ENCODE results near the gene SLC7A1.

SLC7A1 gene

DNA sequence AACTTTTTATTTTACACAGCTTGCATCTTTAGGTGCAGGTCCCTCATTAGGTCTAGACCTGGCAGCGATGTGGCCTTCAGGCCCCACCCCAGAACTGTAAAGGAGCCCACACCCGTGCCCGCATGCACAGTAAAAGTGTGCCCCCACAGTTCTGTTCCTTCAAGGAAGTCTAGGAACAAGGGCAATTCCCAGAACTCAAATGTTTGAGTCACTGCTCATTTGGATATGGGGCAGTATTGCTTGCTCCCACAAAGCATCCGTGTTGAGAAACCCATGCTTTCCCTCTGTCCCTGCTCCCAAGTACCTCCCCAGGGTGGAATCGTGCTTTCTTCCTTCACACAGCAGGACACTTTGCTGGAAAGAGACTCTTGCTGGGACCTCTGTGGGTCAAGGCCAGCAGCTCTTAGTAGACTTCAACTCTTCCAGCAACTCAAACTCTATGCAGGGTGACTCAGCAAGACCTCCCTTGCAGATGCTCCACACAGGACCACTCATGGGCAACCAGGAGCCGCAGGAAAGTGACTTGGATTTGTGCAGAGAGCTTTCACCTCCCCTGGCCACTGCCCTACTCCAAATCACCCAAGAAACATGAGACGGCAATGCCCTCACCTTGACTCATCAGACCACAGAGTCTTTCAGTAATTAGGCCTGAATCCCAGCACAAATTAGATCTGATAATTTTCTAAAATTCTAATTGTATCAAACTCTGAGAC, 12.3 kb downstream of the SLC7A1 start:
- DNase-seq (ENCODE audit: low spot score), result no peak

DNA sequence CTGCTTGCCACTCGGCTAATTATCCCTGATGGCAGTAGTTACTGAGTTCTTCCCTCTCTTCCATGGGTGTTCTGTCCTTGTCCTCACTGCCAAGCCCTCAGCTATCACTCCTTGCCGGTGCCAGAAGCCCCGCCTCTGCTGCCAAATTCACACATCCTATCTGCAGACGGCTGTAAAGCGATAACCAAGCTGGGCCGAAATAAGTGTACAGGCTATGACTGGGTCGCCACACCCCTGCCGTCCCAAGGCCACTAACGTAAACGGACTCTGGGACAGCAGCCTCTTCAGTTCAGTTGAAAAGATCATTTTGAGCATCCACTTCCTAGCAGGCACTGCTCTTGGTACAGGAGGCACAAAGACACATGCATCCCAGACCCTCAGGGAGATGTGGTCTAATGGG, 13.3 kb downstream of the SLC7A1 start:
- DNase-seq (ENCODE audit: low spot score), result no peak

DNA sequence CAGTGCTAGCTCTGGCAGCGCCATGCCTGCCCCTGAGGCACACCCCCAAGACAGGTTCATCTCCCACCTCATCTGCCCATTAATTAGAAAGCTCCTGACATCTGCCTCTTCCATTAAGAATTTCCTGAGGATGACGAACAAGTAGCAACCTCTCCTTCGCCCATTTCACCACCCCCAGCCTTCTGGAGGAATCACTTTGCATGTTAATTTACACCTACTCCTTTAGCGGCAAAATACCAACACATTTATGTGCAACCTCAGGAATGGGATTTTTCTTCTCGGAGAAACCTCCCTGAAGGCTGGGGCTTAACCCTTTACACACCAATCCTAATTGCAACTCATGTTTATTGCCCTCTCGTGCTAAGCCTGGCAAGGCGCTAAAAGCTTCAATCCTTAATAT, 13.8 kb downstream of the SLC7A1 start:
- DNase-seq (ENCODE audit: low spot score), result no peak

DNA sequence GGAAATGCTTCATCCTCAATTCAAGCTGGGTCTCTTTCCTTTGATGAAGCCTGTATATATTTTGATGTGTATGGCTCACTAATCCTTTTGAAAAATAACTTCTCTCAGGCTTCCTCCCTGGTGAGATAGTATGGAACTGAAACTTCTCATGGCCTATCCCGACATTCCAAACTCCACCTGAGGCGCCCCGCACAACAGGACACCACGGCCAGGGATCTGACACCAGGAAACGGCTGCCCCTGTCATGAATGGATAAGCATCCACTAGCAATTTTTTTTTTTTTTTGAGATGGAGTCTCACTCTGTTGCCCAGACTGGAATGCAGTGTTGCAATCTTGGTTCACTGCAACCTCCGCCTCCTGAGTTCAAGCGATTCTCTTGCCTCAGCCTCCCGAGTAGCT, 16.4 kb downstream of the SLC7A1 start:
- no peak for DNase-seq (ENCODE audit: low spot score)

DNA sequence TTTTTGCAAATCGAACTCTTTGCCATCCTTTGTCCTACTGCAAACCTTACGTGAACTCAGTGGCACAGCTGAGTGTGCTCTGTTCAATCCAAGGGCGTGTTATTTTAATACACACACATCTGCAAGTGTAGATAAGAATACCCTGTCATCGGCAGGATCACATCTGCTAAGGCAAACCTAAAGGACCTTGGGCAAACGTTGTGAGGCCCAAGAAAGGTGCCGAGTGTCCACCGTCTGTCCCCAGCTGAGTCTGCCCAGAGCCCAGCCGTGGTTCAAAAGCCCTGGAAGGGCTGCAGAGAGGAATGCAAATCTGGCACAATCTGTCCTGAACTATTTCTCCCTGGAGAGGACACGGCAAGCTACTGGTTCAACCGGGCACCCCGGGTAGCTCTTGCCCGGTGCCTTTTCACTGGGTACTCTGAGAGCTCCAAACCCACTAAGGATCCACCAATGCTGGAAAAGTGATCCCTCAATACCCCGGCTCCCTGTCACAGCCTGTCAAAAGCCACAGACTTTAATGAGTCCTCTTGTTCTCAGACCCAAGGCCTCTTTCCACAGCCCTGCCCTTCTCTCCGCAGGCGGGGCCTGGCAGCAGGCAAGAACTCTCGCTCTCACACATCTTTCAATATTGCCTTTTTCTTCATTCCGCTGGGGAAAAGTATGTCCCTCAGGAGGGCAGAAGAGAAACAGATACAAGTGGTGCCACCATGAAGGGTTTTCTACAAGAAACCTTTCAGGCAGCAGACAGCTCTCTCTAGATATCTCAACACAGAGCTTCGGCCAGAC, 17.0 kb downstream of the SLC7A1 start:
- DNase-seq (ENCODE audit: low spot score), result peak; percentile 8

DNA sequence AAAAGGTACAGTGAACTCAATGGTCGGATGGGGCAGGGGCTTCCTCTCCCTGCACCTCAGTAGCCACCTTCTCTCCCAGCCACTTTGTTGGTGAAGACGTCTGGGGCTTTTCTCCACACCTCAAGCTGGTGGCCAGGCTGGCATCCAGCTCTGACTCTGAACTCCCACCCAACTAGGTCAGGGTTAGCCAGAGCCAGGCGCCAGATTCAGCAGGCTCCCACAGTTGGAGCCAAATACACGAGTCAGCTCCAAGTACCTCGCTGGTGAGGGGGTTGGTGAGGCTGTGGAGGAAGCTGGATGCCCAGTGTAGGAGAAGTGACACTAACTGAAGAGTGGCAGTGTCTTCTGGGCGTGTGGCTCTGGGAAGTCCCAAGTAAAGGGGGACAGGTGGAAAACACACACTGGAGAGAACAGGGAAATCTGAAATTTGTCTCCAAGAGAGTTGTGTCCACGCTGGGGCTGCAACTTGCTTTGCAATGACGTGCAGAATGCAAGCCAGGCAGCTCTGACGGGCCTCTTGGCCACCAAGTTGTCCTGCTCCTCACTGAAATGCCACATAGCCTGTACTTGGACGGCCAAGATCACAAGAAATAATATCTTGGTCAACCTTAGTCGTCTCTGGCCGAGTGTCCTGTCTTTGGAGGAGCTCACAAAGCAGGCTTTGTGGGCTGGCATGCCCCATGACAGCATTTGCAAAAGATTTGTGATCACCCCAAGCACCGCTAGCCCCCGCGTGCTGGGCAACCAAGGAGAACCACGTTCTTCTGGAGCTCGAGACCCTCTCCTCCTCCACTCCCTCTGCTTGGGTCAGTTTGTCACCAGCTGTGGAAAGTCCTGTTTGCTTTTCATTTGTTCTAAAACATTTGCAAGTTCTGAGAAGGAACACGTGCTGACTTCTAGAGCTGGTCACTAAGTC, 18.1 kb downstream of the SLC7A1 start:
- DNase-seq (ENCODE audit: low spot score), result peak; percentile 24

DNA sequence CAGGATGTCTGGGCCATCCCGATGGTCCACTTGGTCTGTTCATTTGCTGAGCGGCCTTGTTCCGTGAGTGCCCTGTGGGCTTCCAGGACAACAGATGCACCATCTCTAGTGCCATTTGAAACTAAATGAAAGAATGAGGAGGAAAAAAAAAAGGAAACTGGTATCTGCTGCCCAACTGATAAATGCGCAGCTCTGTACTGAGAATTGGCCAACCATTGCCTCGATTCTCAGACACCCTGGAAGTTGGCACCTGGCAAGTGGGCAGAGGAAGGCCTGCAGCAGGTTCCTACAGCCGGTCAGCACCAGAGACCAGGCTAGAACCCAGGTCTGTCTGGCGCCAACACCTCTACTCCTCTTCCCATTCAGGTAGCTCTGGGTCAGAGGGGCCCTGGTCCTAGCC, 18.9 kb downstream of the SLC7A1 start:
- no peak for DNase-seq (ENCODE audit: low spot score)

DNA sequence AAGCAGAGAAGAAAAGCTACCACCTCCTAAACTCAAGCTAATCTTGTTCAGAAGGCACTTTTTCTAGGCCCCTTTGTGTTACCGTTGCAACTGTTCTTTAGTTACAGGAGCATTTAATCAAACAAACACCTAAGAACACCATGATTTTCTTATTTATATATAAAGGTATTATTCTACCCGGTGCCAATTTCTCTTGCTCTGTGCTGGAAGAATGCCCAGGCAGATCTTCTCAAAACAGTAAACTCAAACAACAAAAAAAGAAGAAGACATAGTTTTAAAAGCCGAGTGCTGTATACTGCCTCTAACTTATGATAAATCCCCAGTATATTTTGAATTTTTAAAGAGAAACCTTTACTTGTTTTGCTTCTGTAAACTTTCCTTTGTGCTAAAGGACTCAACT, 20.4 kb downstream of the SLC7A1 start:
- no peak for DNase-seq (ENCODE audit: low spot score)

DNA sequence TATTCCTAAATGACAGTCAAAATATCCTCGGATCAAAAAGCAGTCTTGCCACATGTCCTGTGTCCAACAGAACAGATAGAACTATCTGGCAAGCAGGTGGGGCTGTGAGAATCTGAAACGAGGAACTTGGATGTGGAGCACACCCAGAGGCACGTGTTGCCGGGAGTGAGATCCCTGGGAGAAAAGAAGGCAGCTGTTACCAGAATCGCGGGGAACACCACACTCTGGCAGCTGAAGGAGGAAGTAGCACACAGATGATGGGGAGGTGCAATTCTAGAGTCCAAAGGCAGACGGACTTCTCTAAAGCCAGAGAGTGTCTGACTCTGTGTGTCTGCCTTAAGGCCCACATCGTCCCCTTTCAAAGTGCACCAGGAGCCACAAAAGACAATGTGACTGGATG, 22.3 kb downstream of the SLC7A1 start:
- DNase-seq (ENCODE audit: low spot score), result peak; percentile 14

DNA sequence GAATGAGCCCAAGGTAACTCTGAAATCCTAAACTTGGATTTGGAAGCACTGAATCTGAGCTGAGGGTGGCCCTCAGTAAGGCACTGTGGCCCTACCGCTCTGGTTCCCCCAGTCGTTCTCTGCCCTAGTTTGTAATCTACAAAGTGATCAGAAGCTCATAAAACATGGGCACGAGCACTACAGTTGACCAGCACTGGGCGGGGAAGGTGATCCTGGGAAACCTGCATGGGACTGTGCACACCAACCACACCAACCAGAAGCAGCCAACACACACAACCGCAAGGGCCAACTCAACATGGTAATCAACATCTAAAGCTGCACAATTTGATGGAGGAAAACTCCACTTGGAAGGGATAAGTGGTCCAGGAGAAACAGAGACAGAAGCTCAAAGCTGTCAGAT, 22.9 kb downstream of the SLC7A1 start:
- no peak for DNase-seq (ENCODE audit: low spot score)

DNA sequence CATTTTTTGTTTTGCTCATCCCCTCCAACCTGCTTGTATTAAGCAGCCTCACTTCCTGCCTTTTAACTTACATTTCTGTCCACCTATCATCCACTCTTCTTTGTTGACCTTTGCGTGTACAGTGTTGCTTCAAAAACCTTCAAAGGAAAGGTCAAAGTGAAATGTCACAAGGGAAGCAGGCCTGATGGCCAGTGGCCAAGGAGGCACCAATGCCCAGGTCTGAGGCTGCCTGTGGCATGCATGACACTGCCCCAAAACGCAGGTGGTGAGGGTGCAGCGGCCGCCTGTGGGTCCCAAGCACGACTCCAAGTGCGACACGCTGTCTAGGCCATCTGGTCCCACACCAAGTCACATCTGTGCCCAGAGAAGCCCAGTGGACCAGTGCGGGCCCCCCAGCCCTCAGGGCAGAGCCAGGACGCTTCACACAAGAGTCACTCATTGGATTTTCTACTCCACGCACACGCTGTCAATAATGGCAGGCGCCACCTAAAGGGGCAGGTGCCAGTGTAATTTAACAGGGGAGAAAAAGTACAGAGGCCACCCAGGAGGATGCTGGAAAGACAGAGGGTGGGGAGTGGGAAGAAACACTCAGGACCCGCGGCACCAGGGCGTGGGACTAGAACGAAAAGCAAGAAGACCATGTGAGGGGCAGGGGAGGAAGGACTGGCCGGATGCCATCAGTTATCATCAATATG, 23.5 kb downstream of the SLC7A1 start:
- no peak for DNase-seq (ENCODE audit: low spot score)

DNA sequence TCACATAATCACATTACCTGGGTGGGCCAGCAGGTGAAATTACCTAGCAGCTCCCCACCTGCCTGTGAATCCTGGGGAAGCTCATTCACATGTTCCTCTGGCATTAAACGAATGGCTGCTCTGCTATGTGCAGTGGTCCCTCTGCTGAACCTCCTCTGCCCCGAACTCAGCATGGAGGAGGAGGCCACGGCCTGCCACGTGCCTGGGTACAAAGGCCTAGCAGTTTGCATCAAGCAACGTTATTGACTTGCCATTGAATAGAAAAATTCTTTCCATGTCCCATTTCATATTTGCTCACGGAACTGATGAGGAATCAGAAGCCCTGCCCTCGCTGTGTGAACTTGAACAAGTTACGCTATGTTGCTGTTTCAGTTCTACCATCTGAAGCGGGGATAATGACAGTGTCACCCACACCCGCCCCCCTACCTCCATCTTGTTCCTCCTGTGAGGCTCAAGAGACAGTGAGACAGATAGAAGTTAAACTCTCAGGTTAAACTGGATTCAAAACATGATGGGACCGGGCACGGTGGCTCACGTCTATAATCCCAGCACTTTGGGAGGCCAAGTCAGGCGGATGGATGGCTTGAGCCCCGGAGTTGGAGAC, 25.3 kb downstream of the SLC7A1 start:
- DNase-seq (ENCODE audit: low spot score), result no peak

DNA sequence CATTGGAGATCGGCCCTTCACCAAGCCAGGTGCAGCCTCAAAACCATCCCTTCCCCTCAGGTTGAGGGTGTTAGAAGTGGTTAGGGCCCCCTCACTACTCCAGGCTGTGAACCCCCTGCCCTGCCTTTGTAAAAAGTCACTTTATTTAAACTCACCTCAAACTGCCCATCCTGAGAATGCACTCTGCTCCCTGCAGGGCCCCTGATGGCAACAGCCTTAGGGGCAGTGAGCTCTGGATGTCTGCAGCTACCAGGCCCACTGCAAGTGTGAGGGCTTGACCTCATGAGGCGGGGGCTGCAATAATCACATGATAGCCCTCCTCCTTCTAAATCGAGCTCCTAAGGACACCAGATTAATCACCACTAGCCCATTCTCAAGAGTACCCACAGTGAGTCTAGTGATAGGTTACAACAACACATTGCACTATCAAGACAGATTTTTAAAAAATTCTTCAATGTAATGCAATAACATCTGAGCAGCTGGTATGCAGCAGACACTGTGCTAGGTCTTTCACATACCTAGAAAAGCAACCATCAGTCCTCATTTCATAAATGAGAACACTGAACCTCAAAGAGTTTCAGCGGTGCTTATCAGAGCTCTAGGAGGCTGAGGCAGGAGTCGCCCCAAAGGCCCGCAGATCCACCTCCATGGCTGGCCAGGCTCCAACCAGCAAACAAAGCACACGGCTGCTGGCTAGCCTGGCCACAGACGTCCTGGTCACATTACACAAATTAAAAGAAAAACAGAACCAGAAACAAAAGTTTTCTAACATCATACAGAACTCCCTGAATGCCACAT, 26.0 kb downstream of the SLC7A1 start:
- DNase-seq (ENCODE audit: low spot score), result no peak

DNA sequence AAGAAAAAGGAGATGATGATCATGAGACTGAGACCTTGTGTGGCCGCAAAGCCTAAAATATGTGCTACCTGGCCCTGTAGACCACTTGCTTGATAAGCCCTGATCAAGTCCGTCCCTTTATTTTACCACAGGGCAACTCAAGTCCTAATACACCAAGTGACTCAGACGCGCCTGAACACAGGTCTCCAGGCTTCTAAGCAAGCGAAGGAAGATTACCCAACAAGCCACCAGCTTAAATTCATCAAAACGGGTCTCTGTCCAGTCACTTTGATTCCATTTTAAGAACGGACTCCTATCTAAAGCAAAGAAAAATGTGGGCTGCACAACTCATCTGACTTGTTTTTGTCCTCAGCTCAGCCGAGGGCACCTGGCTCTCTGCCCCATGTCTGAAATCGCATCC, 26.8 kb downstream of the SLC7A1 start:
- DNase-seq (ENCODE audit: low spot score), result no peak

DNA sequence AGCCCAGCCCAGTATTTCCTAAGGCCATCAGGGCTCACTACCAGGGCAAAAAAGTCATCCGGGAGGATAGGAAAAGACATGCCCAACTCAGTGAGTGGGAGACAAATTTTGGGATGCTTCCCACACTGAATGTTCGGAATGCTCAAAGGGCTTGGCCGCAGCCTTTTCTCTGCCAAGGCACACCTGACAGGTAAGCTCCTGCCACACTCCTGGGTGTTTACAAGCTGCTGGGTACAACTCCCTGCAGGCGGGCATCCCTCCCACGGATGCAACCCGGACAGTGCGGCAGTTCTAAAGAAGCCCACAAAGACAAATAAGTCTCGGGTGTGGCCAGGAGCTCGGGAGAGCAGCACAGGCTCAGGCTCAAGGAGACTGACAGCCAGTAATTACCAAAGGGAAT, 28.1 kb downstream of the SLC7A1 start:
- DNase-seq (ENCODE audit: low spot score), result no peak

DNA sequence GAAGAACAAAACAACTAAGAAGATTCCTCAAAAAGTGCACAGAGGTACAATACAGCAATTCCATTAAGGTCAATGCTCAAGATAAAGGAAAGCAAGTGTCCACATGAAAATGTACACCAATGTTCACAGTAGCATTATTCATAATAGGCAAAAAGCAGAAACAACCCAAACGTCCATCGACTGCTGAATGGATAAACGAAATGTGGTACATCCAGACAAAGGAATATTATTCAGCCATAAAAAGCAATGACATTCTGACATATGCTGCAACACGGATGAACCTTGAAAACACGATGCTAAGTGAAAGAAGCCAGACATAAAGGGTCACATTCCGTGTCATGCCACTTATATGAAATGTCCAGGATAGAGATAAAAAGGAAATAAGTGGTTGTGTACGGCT, 29.3 kb downstream of the SLC7A1 start:
- no peak for DNase-seq (ENCODE audit: low spot score)

DNA sequence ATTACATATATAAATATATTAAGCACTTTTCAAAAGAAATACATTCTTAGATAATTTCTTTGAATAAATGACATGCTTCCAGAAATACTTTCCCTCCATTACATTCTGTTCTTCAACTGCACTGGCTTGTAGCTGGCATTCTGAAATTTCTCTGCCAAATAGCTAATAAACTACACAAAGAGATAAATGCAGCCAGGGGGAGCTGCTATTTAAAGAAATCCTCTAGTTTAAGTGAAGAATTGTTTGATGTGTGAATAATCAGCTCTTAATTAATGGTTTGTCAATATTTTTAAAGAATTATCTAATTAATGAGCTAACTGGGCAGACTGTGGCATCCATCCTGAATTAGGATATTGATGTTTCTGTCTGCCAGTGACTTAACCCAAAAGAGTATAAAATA, 30.7 kb downstream of the SLC7A1 start:
- peak; percentile 16 for DNase-seq (ENCODE audit: low spot score)

DNA sequence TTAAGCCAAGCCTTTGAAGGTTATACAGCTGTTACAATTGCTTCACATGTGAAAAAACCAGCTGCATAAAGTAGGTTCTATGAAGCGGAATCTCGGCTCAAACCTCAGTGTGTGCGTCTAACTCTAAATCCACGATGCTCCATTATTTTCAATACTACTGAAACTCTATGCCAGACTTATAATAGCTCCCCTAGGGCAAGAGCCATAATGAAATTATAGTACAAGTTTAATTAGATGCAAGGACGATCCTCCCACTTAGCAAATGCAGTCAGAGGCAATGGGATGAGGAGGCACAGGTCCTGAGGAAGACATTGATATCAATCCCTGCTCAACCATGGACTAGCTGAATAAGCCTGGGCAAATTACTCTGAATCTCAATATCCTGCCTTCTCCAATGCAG, 31.1 kb downstream of the SLC7A1 start:
- no peak for DNase-seq (ENCODE audit: low spot score)

DNA sequence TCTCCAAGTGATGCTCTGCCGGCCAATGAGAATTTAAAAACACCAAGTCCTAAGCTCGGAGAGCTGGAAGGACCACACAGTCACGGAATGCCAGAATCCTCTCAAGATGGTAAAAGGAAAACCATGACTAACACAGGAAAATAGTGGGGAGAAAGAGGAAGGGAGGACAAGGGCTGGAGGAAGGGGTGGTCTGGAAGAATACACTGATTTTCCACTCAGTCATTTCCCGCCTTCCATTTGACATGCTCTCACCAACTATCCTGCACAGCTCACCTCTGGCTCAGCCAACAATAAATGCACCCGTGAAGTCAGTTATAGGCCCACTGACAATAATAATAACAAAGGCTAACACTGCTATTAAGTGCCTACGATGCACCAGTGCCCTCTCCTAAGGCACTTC, 31.5 kb downstream of the SLC7A1 start:
- DNase-seq (ENCODE audit: low spot score), result no peak

DNA sequence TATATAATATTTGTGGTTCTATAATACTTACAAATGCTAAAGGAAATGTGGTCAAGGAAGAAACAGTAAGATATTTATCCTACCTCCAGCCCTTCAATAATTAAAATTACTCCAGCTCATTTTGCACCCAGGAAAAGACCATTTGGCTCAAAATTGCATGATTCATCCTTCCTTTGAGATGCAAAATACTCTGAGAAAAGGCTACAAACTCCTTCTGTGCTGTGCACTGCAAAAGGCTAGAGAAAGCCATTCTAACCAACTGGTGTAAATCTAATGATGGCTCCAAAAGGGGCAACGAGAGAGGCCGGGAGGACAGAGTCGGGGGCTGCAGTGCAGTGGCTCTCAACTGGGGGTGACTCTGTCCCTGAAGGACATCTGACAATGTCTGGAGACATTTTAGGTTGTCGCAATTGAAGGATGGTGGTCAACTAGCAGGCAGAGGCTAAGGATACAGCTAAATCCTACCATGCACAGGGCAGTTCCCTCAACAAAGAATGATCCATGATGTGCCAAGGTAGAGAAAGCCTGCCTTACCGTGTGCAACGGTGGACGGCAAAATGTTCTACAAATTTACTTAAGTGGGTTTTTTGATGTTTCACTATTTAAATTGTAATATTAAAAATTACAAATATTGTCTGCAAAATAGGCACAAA, 32.6 kb downstream of the SLC7A1 start:
- DNase-seq (ENCODE audit: low spot score), result no peak
